ENCODE measurements around the gene TARS3.
A peak's percentile ranks its signal among the peaks of the same experiment; 100 is the strongest.

TARS3 gene

DNA sequence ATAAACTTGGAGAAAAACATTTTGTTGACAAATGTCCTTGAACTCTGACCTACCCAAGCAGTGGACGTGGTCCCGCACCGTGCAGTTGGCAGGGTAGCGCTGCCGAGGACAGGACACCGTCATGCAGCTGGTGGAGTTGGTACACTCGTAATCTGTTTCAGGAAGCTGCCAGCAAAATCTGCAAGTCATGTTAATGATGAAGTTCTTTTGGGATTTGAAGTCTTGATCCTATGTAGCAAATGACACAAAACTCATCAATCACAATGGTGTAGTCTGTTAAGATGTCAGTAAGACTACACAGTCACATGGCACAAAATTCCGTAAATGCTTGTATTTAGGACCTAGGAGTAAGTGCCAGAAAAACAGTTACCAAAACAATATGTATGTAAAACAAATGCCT is 77.6 kb downstream of the TARS3 start:
- ChIA-PET POLR2A (ENCODE audit: low non-redundant PET) (no interaction called here), CTCF (no interaction called here)
- H3K27ac ChIP-seq = no peak overlapping the region
- no peak for DNase-seq (ENCODE audit: low spot score)
- TF ChIP-seq, protein P1, sequence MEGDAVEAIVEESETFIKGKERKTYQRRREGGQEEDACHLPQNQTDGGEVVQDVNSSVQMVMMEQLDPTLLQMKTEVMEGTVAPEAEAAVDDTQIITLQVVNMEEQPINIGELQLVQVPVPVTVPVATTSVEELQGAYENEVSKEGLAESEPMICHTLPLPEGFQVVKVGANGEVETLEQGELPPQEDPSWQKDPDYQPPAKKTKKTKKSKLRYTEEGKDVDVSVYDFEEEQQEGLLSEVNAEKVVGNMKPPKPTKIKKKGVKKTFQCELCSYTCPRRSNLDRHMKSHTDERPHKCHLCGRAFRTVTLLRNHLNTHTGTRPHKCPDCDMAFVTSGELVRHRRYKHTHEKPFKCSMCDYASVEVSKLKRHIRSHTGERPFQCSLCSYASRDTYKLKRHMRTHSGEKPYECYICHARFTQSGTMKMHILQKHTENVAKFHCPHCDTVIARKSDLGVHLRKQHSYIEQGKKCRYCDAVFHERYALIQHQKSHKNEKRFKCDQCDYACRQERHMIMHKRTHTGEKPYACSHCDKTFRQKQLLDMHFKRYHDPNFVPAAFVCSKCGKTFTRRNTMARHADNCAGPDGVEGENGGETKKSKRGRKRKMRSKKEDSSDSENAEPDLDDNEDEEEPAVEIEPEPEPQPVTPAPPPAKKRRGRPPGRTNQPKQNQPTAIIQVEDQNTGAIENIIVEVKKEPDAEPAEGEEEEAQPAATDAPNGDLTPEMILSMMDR (conservative IDR thresholded peaks at IDR 0.05; ENCODE audit: low read depth) = no peak

DNA sequence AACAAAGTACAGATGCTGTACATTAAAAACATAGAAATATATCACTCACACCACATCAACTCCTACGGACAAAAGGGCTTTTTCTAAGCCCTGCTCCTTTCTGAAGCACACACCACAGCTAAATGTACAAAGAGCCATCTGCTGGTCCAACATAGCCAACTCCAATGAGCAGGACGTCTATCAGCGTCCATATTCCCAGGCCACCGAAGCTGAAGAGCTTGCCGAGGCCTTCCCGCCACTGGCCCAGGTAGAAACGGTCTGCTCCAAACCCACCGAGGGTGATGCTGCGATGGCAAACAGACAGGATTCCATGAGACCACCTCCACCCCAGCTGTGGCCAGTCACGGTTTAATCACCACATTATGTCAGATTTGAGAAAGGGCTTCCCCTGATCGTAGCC is 81.9 kb downstream of the TARS3 start:
- H3K27ac ChIP-seq = peak overlapping the region; percentile 42; the same call in 1 of the 2 replicates

DNA sequence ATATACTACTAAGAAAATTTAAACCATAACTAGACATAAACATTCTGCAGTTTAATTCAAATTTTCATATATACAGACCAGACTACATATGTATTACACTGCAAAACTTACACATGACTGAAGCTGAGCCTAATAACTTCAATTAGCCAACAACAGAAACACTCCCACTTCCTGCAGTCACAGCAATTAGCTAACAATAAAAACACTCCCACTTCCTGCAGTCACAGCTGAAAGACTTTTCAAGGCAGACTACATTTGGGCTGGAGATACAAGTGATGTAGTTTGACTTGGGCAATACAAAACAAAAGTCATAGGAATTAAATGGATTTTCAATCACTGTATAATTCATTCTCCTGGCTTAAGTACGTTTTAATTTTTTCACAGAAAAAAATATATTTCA is 82.4 kb downstream of the TARS3 start:
- TF ChIP-seq, protein P1 (conservative IDR thresholded peaks at IDR 0.05; ENCODE audit: low read depth) = no peak
- DNase-seq (ENCODE audit: low spot score) = no peak
- H3K27ac ChIP-seq = no peak overlapping the region
- POLR2A ChIA-PET (ENCODE audit: low non-redundant PET) = no interaction called here
- CTCF ChIA-PET = interaction anchor here (0.7 to 1.9 kb wide), 11 partner anchors 8 to 353 kb away, joined by 3 to 11 read pairs (median 4); partner anchors contain the start of gene TM2D3

More for the DNA sequence above, 81.9 kb downstream of the TARS3 start:
- ChIA-PET CTCF (interaction anchor here (0.6 to 1.9 kb wide), 4 partner anchors 44 to 342 kb away, joined by 3 to 11 read pairs (median 5); no protein-coding TSS in a partner anchor), POLR2A (ENCODE audit: low non-redundant PET) (no interaction called here)
- no peak for DNase-seq (ENCODE audit: low spot score)
- TF ChIP-seq, protein P1 (conservative IDR thresholded peaks at IDR 0.05; ENCODE audit: low read depth) = no peak

DNA sequence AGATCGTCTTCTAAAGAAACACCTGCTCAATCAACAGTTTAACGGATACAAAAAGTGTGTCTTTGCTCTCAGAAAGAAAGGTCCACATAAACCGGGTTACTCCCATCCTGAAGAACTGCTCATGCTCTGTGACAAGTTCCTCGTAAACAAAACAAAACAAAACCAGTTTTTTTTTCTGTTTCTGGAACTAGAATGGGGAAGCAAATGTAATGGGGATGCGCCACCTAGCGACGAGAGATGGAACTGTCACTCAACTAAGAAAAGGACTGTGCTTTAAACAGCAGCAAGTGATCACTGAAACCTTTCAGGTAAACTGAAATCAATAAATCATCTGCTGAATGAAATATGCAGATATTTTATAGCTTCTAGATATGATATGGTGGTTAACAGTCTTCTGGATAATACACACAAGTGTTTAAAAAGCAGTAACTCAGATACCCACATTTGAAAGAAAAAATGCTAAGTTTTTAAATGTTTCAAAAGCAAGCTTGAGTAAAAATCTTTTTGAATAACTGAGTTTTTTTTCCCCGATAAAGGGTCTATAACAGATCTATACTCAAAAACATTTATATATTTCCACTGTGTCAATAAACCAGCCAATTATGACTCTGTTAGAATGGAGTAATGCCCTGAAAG is 83.0 kb downstream of the TARS3 start:
- ChIA-PET POLR2A (ENCODE audit: low non-redundant PET) (no interaction called here), CTCF (interaction anchor here (0.7 to 1.9 kb wide), 13 partner anchors 9 to 352 kb away, joined by 3 to 11 read pairs (median 4); partner anchors contain the start of gene TM2D3)
- no peak overlapping the region for H3K27ac ChIP-seq
- TF ChIP-seq, protein P1 (conservative IDR thresholded peaks at IDR 0.05; ENCODE audit: low read depth) = peak; percentile 98
- DNase-seq (ENCODE audit: low spot score) = peak; percentile 53

DNA sequence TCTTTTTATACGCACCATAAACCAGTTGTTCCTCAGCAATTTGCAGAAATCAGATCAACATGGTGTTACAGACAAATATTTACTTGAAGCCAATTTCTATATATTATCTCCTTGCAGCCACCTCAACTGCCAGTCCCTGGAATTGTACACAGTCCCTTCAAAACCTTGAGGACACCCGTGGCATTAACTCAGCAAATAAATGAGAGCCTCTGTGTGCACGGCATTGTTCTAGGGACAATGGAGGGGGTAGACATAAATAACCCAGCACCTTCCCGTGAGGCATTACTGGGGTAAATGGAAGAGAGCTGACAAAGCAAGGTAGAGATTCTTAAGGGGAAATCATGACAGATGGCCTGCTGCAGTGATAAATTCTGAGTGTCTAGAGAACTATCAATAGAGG is 84.6 kb downstream of the TARS3 start:
- DNase-seq (ENCODE audit: low spot score) = no peak
- no peak overlapping the region for H3K27ac ChIP-seq
- ChIA-PET POLR2A (ENCODE audit: low non-redundant PET) (no interaction called here), CTCF (interaction anchor here (1.0 to 1.1 kb wide), 2 partner anchors 15 to 339 kb away, joined by 3 to 4 read pairs; no protein-coding TSS in a partner anchor)
- TF ChIP-seq, protein P1 (conservative IDR thresholded peaks at IDR 0.05; ENCODE audit: low read depth) = no peak

DNA sequence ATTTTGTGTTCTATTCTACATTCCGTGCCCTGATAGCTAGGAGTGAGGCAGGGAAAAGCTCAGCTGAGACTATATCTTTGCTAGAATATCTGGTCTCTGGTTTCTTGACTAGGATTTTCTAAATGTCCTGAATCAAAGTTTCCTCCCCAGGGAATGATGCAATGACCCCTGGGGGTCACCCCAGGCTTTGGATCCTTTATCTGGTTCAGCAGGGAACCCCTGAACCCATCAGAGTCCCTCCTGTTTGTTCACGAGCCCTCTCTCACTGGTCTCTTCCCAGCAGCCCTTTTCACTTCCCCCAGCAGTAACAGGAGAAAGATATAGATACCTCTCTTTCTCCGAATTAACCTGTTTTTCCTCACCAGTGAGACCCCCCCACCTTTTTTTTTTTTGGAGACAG is 86.4 kb downstream of the TARS3 start:
- TF ChIP-seq, protein P1 (conservative IDR thresholded peaks at IDR 0.05; ENCODE audit: low read depth) = no peak
- peak; percentile 54 for DNase-seq (ENCODE audit: low spot score)
- ChIA-PET POLR2A (ENCODE audit: low non-redundant PET) (no interaction called here), CTCF (no interaction called here)
- H3K27ac ChIP-seq = peak overlapping the region; percentile 48

All from RWPE1 (cell line).